ENCODE results near the gene ST6GALNAC6.
A peak's percentile ranks its signal among the peaks of the same experiment; 100 is the strongest.

Gene ST6GALNAC6

DNA sequence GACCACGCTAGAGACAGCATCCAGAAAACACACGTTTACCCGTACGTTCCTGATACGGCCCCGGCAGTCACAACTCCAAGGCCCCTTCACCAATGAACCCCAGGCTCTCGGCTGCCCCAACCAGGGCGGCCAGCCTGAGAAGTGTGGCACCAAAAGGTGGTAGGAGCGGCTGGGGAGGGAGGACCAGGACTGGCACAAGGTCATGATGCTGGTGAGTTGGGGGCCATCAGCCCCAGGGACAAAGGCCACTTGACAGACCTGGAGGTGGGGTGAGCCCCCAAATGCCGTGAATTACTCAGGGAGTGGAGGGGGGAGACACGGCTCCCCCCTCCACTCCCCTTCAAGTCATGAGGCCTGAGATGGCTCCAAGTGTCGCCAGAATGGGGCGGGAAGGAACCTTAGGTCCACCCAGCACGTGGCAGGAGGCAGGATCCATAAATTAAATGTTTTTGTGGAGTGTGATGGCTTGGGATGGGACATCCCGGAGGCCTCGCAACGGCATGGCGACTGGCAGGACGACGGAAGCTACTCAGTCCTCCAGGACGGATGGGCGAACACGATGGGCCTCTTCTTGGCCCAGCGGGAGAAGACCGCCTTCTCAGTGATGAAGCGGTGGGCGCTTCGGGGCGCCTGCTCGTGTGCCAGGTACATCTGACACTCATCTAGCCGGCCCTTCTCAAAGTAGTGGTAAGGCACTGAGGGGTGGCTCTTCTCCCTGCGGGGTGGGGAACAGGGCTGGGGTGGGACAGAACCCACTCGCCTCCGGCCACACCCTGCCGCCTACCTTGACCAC lies 8.7 kb upstream of the ST6GALNAC6 start:
- Histone ChIP-seq H3K9ac (ENCODE audit: low read length) (no peak overlapping the region), H3K79me1 (ENCODE audit: low read length) (peaks cover 2% of the 10 kb centered on the region), H3K36me3 (ENCODE audit: control insufficient read depth in 1 of 2, insufficient read depth in 2 of 2, low read length in 2 of 2) (no peaks in the 10 kb centered on the region), H4K91ac (ENCODE audit: low read depth, low read length) (no peak overlapping the region), H4K8ac (ENCODE audit: low read depth, low read length) (no peak overlapping the region), H2BK12ac (ENCODE audit: low read length) (no peak overlapping the region), H2BK120ac (ENCODE audit: insufficient read depth, low read length, poor library complexity) (no peak overlapping the region), H2BK5ac (ENCODE audit: low read depth, low read length, poor library complexity) (no peak overlapping the region), H3K4me2 (ENCODE audit: low read length) (no peak overlapping the region), H4K12ac (ENCODE audit: low read depth, low read length) (no peak overlapping the region), H2AFZ (ENCODE audit: insufficient read depth, low read length, poor library complexity) (no peak overlapping the region), H3K18ac (ENCODE audit: low read length) (no peak overlapping the region), H3K23ac (ENCODE audit: low read length) (no peak overlapping the region), H2AK5ac (ENCODE audit: low read length) (no peak overlapping the region), H3K27ac (ENCODE audit: low read depth, low read length) (no peak overlapping the region), H3K27me3 (ENCODE audit: insufficient read depth, low read length) (no peaks in the 10 kb centered on the region), H3K4me1 (ENCODE audit: control insufficient read depth in 1 of 2, insufficient read depth in 2 of 2, low read length in 2 of 2) (peaks cover 9 to 13% of the 10 kb centered on the region in 2 experiments), H3K14ac (ENCODE audit: low read length) (no peak overlapping the region), H3K9me3 (ENCODE audit: insufficient read depth, low read depth, low read length) (no peaks in the 10 kb centered on the region), H3K4me3 (ENCODE audit: low read depth, low read length) (no peak overlapping the region), H3K4ac (ENCODE audit: low read depth, low read length) (no peak overlapping the region), H3K79me2 (ENCODE audit: control insufficient read depth, insufficient read depth, low read length, poor library complexity) (no peaks in the 10 kb centered on the region)
- no peak for DNase-seq
- WGBS (ENCODE audit: extremely low coverage, insufficient coverage, insufficient read length), result no CpG with 5 or more reads among the region's 35 CpGs

DNA sequence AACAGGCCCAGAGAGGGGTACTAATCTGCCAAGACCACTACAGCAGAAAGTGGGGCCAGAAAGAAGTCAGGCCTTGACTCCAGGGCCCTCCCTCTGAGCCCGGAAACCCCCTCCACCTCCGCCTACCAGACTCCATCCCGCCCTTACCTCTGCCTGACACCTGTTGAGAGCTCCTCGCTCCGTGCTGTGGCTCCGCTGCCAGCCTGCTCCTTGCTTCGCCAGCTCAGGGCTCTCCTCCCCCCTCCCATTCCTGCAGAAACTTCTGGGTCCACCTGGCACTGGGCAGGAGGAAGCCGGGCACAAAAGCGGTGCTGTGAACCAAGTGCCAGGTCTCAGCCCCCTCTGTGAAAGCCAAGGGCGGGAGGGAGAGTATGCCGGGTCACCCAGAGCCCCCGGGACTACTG lies 6.4 kb upstream of the ST6GALNAC6 start:
- H3K4me2 ChIP-seq (ENCODE audit: low read length), result no peak overlapping the region
- no peak overlapping the region for H3K4ac ChIP-seq (ENCODE audit: low read depth, low read length)
- H3K23ac ChIP-seq (ENCODE audit: low read length), result no peak overlapping the region
- H3K18ac ChIP-seq (ENCODE audit: low read length), result no peak overlapping the region
- no peak overlapping the region for H3K4me3 ChIP-seq (ENCODE audit: low read depth, low read length)
- no CpG with 5 or more reads among the region's 12 CpGs for WGBS (ENCODE audit: extremely low coverage, insufficient coverage, insufficient read length)
- H2AFZ ChIP-seq (ENCODE audit: insufficient read depth, low read length, poor library complexity), result no peak overlapping the region
- no peak overlapping the region for H4K91ac ChIP-seq (ENCODE audit: low read depth, low read length)
- no peak overlapping the region for H2AK5ac ChIP-seq (ENCODE audit: low read length)
- no peak overlapping the region for H4K12ac ChIP-seq (ENCODE audit: low read depth, low read length)
- H2BK5ac ChIP-seq (ENCODE audit: low read depth, low read length, poor library complexity), result no peak overlapping the region
- H2BK120ac ChIP-seq (ENCODE audit: insufficient read depth, low read length, poor library complexity), result no peak overlapping the region
- no peak overlapping the region for H2BK12ac ChIP-seq (ENCODE audit: low read length)
- H3K4me1 ChIP-seq (ENCODE audit: control insufficient read depth in 1 of 2, insufficient read depth in 2 of 2, low read length in 2 of 2), result peaks cover 9 to 13% of the 10 kb centered on the region in 2 experiments
- H3K27me3 ChIP-seq (ENCODE audit: insufficient read depth, low read length), result no peaks in the 10 kb centered on the region
- H3K36me3 ChIP-seq (ENCODE audit: control insufficient read depth in 1 of 2, insufficient read depth in 2 of 2, low read length in 2 of 2), result no peaks in the 10 kb centered on the region
- H3K14ac ChIP-seq (ENCODE audit: low read length), result no peak overlapping the region
- no peak overlapping the region for H4K8ac ChIP-seq (ENCODE audit: low read depth, low read length)
- peaks cover 2% of the 10 kb centered on the region for H3K79me1 ChIP-seq (ENCODE audit: low read length)
- no peaks in the 10 kb centered on the region for H3K79me2 ChIP-seq (ENCODE audit: control insufficient read depth, insufficient read depth, low read length, poor library complexity)
- no peak overlapping the region for H3K9ac ChIP-seq (ENCODE audit: low read length)
- H3K27ac ChIP-seq (ENCODE audit: low read depth, low read length), result no peak overlapping the region
- no peaks in the 10 kb centered on the region for H3K9me3 ChIP-seq (ENCODE audit: insufficient read depth, low read depth, low read length)
- DNase-seq, result no peak

GRCh38 chr9:127905004-127905728 lies 5.8 kb upstream of the ST6GALNAC6 start:
- H2AK5ac ChIP-seq (ENCODE audit: low read length), result no peak overlapping the region
- no peak overlapping the region for H3K23ac ChIP-seq (ENCODE audit: low read length)
- no peaks in the 10 kb centered on the region for H3K9me3 ChIP-seq (ENCODE audit: insufficient read depth, low read depth, low read length)
- no peak overlapping the region for H4K12ac ChIP-seq (ENCODE audit: low read depth, low read length)
- H3K27me3 ChIP-seq (ENCODE audit: insufficient read depth, low read length), result no peaks in the 10 kb centered on the region
- no peak overlapping the region for H2BK120ac ChIP-seq (ENCODE audit: insufficient read depth, low read length, poor library complexity)
- WGBS (ENCODE audit: extremely low coverage, insufficient coverage, insufficient read length), result no CpG with 5 or more reads among the region's 5 CpGs
- H2BK5ac ChIP-seq (ENCODE audit: low read depth, low read length, poor library complexity), result no peak overlapping the region
- no peak for DNase-seq
- no peak overlapping the region for H2BK12ac ChIP-seq (ENCODE audit: low read length)
- H3K79me1 ChIP-seq (ENCODE audit: low read length), result peaks cover 2% of the 10 kb centered on the region
- H2AFZ ChIP-seq (ENCODE audit: insufficient read depth, low read length, poor library complexity), result no peak overlapping the region
- no peak overlapping the region for H3K9ac ChIP-seq (ENCODE audit: low read length)
- H3K4me2 ChIP-seq (ENCODE audit: low read length), result no peak overlapping the region
- peaks cover 9 to 13% of the 10 kb centered on the region in 2 experiments for H3K4me1 ChIP-seq (ENCODE audit: control insufficient read depth in 1 of 2, insufficient read depth in 2 of 2, low read length in 2 of 2)
- no peak overlapping the region for H3K4me3 ChIP-seq (ENCODE audit: low read depth, low read length)
- no peak overlapping the region for H3K14ac ChIP-seq (ENCODE audit: low read length)
- H3K4ac ChIP-seq (ENCODE audit: low read depth, low read length), result no peak overlapping the region
- H4K91ac ChIP-seq (ENCODE audit: low read depth, low read length), result no peak overlapping the region
- no peak overlapping the region for H3K27ac ChIP-seq (ENCODE audit: low read depth, low read length)
- no peak overlapping the region for H3K18ac ChIP-seq (ENCODE audit: low read length)
- no peaks in the 10 kb centered on the region for H3K36me3 ChIP-seq (ENCODE audit: control insufficient read depth in 1 of 2, insufficient read depth in 2 of 2, low read length in 2 of 2)
- no peak overlapping the region for H4K8ac ChIP-seq (ENCODE audit: low read depth, low read length)
- H3K79me2 ChIP-seq (ENCODE audit: control insufficient read depth, insufficient read depth, low read length, poor library complexity), result no peaks in the 10 kb centered on the region

GRCh38 chr9:127904561-127905003 lies 5.2 kb upstream of the ST6GALNAC6 start:
- H2AFZ ChIP-seq (ENCODE audit: insufficient read depth, low read length, poor library complexity), result peak overlapping the region; percentile 35
- no peaks in the 10 kb centered on the region for H3K79me2 ChIP-seq (ENCODE audit: control insufficient read depth, insufficient read depth, low read length, poor library complexity)
- H2BK5ac ChIP-seq (ENCODE audit: low read depth, low read length, poor library complexity), result no peak overlapping the region
- no peak overlapping the region for H3K4me2 ChIP-seq (ENCODE audit: low read length)
- no peak overlapping the region for H3K23ac ChIP-seq (ENCODE audit: low read length)
- no peak for DNase-seq
- H4K12ac ChIP-seq (ENCODE audit: low read depth, low read length), result no peak overlapping the region
- no peak overlapping the region for H3K4ac ChIP-seq (ENCODE audit: low read depth, low read length)
- H4K8ac ChIP-seq (ENCODE audit: low read depth, low read length), result no peak overlapping the region
- no peaks in the 10 kb centered on the region for H3K36me3 ChIP-seq (ENCODE audit: control insufficient read depth in 1 of 2, insufficient read depth in 2 of 2, low read length in 2 of 2)
- H3K18ac ChIP-seq (ENCODE audit: low read length), result no peak overlapping the region
- H2BK12ac ChIP-seq (ENCODE audit: low read length), result no peak overlapping the region
- peaks cover 13% of the 10 kb centered on the region in 2 experiments for H3K4me1 ChIP-seq (ENCODE audit: control insufficient read depth in 1 of 2, insufficient read depth in 2 of 2, low read length in 2 of 2)
- H4K91ac ChIP-seq (ENCODE audit: low read depth, low read length), result no peak overlapping the region
- H3K27me3 ChIP-seq (ENCODE audit: insufficient read depth, low read length), result no peaks in the 10 kb centered on the region
- no peak overlapping the region for H3K4me3 ChIP-seq (ENCODE audit: low read depth, low read length)
- H3K9me3 ChIP-seq (ENCODE audit: insufficient read depth, low read depth, low read length), result no peaks in the 10 kb centered on the region
- H2BK120ac ChIP-seq (ENCODE audit: insufficient read depth, low read length, poor library complexity), result no peak overlapping the region
- no CpG with 5 or more reads among the region's 12 CpGs for WGBS (ENCODE audit: extremely low coverage, insufficient coverage, insufficient read length)
- no peak overlapping the region for H3K9ac ChIP-seq (ENCODE audit: low read length)
- peaks cover 4% of the 10 kb centered on the region for H3K79me1 ChIP-seq (ENCODE audit: low read length)
- no peak overlapping the region for H2AK5ac ChIP-seq (ENCODE audit: low read length)
- H3K27ac ChIP-seq (ENCODE audit: low read depth, low read length), result no peak overlapping the region
- no peak overlapping the region for H3K14ac ChIP-seq (ENCODE audit: low read length)
